Mesodermal cell (in vitro differentiated cells): ENCODE measurements around the gene MROH7.

ENCODE experiments used
- H3K27ac ChIP-seq: 2 replicates; pipeline ENCODE4 v1.7.0; 2013; ENCODE audit warnings: mild to moderate bottlenecking, low read depth, low read length, moderate library complexity; ENCODE audit not compliant: severe bottlenecking
- H3K36me3 ChIP-seq: 2 replicates; pipeline ENCODE4 v1.7.1; 2013; ENCODE audit warnings: mild to moderate bottlenecking, low read length, moderate library complexity; ENCODE audit not compliant: control insufficient read depth, insufficient read depth
- H3K4me1 ChIP-seq: one replicate; pipeline ENCODE4 v1.7.1; 2013; ENCODE audit warnings: mild to moderate bottlenecking, low read length; ENCODE audit not compliant: insufficient read depth, control insufficient read depth, poor library complexity, severe bottlenecking
- H3K4me3 ChIP-seq: 2 replicates; pipeline ENCODE4 v1.7.0; 2013; ENCODE audit warnings: low read length, control low read depth, mild to moderate bottlenecking; ENCODE audit not compliant: insufficient read depth, poor library complexity, severe bottlenecking; ENCODE audit errors: extremely low read depth
- H3K9me3 ChIP-seq: 2 replicates; pipeline ENCODE4 v1.7.1; 2013; ENCODE audit warnings: mild to moderate bottlenecking, low read length, moderate library complexity; ENCODE audit not compliant: control insufficient read depth
- WGBS, 2 experiments: methylation state at CpG; one replicate each; pipeline ENCODE4 v1.1.5; 2013; ENCODE audit warnings: missing lambda C conversion rate in 2 of 2; ENCODE audit not compliant: insufficient coverage in 2 of 2; 5-methylcytosine and 5-hydroxymethylcytosine counted together

The MROH7 gene

DNA sequence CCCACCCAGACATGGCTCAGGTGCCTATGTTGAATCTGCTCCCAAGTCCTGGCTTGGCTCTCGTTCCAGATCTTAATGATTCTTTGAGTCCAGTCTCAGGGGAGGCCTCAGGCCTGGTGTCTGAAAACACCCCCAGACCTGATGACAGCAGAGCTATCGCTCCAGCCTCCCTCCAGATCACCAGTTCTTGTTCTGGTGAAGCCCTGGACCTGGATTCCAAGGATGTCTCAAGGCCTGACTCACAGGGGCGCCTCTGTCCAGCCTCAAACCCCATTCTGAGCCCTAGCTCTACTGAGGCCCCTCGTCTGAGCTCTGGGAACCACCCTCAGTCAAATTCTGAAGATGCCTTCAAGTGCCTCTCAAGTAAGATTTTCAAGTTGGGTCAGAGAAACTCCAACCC lies 11.4 kb downstream of the MROH7 start:
- Histone ChIP-seq H3K9me3 (peaks cover 2% of the 10 kb centered on the region), H3K36me3 (no peaks in the 10 kb centered on the region), H3K27ac (peak overlapping the region; percentile 10), H3K4me1 (peaks cover 11% of the 10 kb centered on the region), H3K4me3 (no peak overlapping the region)
- WGBS, 2 experiments: 72 to 82% methylated on average over 4 of the region's 4 CpGs

GRCh38 chr1:54658164-54658913 lies 16.8 kb downstream of the MROH7 start:
- Histone ChIP-seq H3K36me3 (no peaks in the 10 kb centered on the region), H3K4me1 (peaks cover 5% of the 10 kb centered on the region), H3K9me3 (peaks cover 10% of the 10 kb centered on the region), H3K27ac (no peak overlapping the region), H3K4me3 (no peak overlapping the region)
- 100% methylated on average over 1 of the region's 2 CpGs for WGBS, 2 experiments

GRCh38 chr1:54663725-54664124 lies 22.1 kb downstream of the MROH7 start:
- no peak overlapping the region for H3K27ac ChIP-seq
- WGBS, 2 experiments: 62 to 93% methylated on average over 2 of the region's 4 CpGs
- no peaks in the 10 kb centered on the region for H3K36me3 ChIP-seq
- H3K4me1 ChIP-seq: no peaks in the 10 kb centered on the region
- no peak overlapping the region for H3K4me3 ChIP-seq
- peaks cover 2% of the 10 kb centered on the region for H3K9me3 ChIP-seq

- 91 to 96% methylated on average over 3 to 4 of the region's 4 CpGs for WGBS, 2 experiments
- H3K27ac ChIP-seq: no peak overlapping the region
- no peaks in the 10 kb centered on the region for H3K9me3 ChIP-seq
- H3K4me1 ChIP-seq: no peaks in the 10 kb centered on the region
- no peaks in the 10 kb centered on the region for H3K36me3 ChIP-seq
- H3K4me3 ChIP-seq: no peak overlapping the region
Measured at GRCh38 chr1:54664364-54664763, 22.8 kb downstream of the MROH7 start.

- WGBS, 2 experiments: 98% methylated on average over 4 to 5 of the region's 5 CpGs
- Histone ChIP-seq H3K9me3 (no peaks in the 10 kb centered on the region), H3K4me1 (no peaks in the 10 kb centered on the region), H3K27ac (no peak overlapping the region), H3K4me3 (no peak overlapping the region), H3K36me3 (no peaks in the 10 kb centered on the region)
Measured at GRCh38 chr1:54665852-54666251, 24.3 kb downstream of the MROH7 start.

GRCh38 chr1:54666333-54666732 lies 24.7 kb downstream of the MROH7 start:
- 80 to 90% methylated on average over 3 to 5 of the region's 6 CpGs for WGBS, 2 experiments
- Histone ChIP-seq H3K4me3 (no peak overlapping the region), H3K36me3 (no peaks in the 10 kb centered on the region), H3K4me1 (no peaks in the 10 kb centered on the region), H3K9me3 (no peaks in the 10 kb centered on the region), H3K27ac (no peak overlapping the region)

- H3K36me3 ChIP-seq: no peaks in the 10 kb centered on the region
- WGBS, 2 experiments: 60 to 85% methylated on average over 1 to 2 of the region's 2 CpGs
- no peaks in the 10 kb centered on the region for H3K4me1 ChIP-seq
- H3K9me3 ChIP-seq: no peaks in the 10 kb centered on the region
- no peak overlapping the region for H3K27ac ChIP-seq
- H3K4me3 ChIP-seq: no peak overlapping the region
Measured at GRCh38 chr1:54667797-54668196, 26.2 kb downstream of the MROH7 start.

DNA sequence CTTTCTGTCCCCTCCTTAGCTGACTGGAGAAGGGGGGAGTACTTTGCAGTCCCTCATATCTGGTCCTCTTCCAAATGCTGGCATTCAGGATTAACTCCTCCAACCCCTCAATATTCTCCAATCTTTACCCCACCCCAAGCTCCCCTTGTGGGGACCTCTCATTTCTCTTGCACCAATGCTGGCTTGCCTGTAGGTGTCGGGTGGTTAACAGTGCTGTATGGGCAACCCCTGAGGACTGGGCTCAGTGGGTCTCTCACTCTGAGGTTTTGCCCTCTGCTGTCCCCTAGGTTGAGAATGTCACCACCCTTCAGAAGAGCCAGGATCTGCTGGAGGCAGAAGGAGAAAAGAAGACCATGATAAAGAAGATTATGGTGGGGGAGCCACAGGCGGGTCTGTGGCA lies 27.0 kb downstream of the MROH7 start:
- no peaks in the 10 kb centered on the region for H3K9me3 ChIP-seq
- H3K4me3 ChIP-seq: no peak overlapping the region
- H3K27ac ChIP-seq: no peak overlapping the region
- WGBS, 2 experiments: 100% methylated on average over 1 to 2 of the region's 2 CpGs
- no peaks in the 10 kb centered on the region for H3K36me3 ChIP-seq
- no peaks in the 10 kb centered on the region for H3K4me1 ChIP-seq

- Histone ChIP-seq H3K4me3 (no peak overlapping the region), H3K4me1 (no peaks in the 10 kb centered on the region), H3K36me3 (no peaks in the 10 kb centered on the region), H3K27ac (no peak overlapping the region), H3K9me3 (no peaks in the 10 kb centered on the region)
- WGBS, 2 experiments: 26 to 44% methylated on average over 4 to 6 of the region's 6 CpGs
Measured at GRCh38 chr1:54671985-54672608, 30.5 kb downstream of the MROH7 start.

DNA sequence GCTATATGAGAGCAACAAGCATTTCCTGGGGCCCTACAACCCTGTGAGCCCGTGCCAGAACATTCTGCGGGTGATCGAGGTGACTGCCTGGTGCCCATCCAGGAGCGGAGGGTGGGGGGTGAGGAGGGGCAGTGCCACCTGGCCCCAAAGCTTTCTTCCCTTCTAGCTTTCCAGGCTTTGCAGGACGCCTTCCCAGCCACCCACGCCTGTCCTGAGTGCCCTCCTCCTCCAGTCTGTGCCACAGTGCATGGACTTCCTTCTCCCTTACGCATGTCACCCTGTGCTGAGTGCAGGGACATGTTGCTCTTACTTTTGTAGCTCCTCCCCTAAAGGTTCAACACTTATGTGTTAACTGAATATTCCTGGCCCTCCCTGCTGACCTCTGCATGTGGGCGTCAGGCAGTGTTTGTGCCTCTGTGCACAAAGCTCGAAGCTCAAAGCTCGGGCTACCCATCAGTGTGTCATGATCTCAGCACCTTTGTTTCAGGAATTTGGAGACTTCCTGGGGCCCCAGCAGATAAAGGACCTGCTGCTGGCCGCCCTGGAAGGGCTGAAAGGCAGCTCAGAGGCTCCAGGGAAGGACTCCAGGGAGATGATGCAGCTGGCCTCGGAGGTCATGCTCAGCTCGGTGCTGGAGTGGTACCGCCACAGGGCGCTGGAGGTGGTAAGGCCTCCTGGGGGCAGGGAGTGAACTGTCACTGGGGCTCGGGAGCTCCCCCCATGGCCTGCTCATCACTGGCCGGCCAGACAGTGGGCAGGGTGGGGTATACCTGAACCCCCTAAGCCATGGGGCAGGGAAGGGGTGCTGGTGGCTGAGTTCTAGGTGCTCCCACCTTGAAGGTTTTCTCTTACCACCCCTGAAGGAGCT lies 37.4 kb downstream of the MROH7 start:
- Histone ChIP-seq H3K4me1 (peaks cover 5% of the 10 kb centered on the region), H3K36me3 (no peaks in the 10 kb centered on the region), H3K4me3 (no peak overlapping the region), H3K9me3 (no peaks in the 10 kb centered on the region), H3K27ac (no peak overlapping the region)
- 77 to 86% methylated on average over 16 to 17 of the region's 17 CpGs for WGBS, 2 experiments
